Measurements from ENCODE around the gene SLC22A15. TPM values are rescaled to one million over a fixed set of nuclear protein-coding genes. Genes with fewer than 3 reads are reported as not detected.

Gene SLC22A15
- total RNA-seq, 1 donor from 2014 or later: 2.3 TPM

DNA sequence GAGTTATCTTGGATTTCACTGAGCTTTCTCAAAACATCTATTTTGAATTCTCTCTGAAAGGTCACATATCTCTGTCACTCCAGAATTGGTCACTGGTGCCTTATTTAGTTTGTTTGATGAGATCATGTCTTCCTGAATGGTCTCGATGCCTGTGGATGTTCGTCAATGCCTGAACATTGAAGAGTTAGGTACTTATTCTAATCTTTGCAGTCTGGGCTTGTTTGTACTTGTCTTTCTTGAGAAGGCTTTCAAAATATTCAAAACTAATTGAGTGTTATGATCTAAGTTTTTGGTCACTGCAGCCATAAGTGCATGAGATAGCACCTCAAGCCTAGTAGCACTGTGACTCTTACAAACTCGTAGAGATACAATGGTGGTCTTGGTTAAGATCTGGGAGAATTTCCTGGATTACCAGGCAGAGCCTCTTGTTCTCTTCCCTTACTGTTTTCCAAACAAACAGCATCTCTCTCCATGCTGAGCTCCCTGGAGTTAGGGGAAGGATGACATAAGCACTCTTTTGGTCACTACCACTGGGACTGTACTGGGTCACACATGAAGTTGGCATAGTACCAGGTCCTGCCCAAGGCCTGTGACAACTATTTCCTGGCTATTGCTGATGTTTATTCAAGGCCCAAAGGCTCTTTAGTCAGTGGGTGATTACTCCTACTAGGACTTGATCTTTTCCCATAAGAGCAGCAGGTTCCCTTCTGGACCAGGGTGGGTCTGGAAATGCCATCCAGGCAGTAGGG, 25.6 kb downstream of the SLC22A15 start:
- Mint-ChIP-seq H3K36me3 (ENCODE audit: low read depth) (peaks cover 41% of the 10 kb centered on the region), H3K4me1 (peaks cover 10% of the 10 kb centered on the region), H3K27me3 (ENCODE audit: low read depth) (no peaks in the 10 kb centered on the region), H3K27ac (ENCODE audit: unreplicated experiment) (no peak overlapping the region), H3K4me3 (no peak overlapping the region), H3K9me3 (peaks cover 17% of the 10 kb centered on the region)
- TF ChIP-seq, protein P1, sequence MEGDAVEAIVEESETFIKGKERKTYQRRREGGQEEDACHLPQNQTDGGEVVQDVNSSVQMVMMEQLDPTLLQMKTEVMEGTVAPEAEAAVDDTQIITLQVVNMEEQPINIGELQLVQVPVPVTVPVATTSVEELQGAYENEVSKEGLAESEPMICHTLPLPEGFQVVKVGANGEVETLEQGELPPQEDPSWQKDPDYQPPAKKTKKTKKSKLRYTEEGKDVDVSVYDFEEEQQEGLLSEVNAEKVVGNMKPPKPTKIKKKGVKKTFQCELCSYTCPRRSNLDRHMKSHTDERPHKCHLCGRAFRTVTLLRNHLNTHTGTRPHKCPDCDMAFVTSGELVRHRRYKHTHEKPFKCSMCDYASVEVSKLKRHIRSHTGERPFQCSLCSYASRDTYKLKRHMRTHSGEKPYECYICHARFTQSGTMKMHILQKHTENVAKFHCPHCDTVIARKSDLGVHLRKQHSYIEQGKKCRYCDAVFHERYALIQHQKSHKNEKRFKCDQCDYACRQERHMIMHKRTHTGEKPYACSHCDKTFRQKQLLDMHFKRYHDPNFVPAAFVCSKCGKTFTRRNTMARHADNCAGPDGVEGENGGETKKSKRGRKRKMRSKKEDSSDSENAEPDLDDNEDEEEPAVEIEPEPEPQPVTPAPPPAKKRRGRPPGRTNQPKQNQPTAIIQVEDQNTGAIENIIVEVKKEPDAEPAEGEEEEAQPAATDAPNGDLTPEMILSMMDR (conservative IDR thresholded peaks at IDR 0.05): no peak
- no peak for DNase-seq (ENCODE audit: low read depth, low spot score)

DNA sequence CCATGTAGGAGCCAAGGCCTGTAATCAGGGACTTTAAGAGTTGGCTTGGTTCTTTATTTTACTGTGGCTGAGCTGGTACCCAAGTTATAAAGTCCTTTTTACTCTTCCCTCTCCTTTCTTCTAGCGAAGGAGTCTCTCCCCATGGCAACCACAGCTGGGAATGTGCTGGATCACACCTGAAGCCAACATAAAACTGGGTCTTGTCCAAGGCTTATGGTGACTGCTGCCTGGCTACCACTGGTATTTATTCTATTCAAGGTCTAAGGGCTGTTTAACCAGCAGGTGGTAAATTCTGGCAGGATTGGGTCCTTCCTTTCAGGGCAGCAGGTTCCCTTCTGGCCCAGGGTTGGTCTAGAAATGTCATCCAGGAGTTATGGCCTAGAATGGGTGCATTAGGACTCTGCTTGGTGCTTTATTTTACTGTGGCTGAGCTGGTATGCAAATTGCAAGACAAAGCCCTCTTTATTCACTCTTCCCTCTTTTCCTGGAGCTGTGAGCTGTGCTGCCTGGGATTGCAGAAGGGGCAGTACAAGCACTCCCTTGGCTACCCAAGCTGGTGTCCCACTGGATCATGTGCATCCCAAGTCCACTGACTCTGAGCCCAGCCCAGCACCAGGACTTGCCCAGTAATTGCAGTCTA, 26.6 kb downstream of the SLC22A15 start:
- Mint-ChIP-seq H3K36me3 (ENCODE audit: low read depth) (peaks cover 33% of the 10 kb centered on the region), H3K4me3 (no peak overlapping the region), H3K4me1 (peaks cover 14% of the 10 kb centered on the region), H3K27me3 (ENCODE audit: low read depth) (no peaks in the 10 kb centered on the region), H3K27ac (ENCODE audit: unreplicated experiment) (no peak overlapping the region), H3K9me3 (peaks cover 13% of the 10 kb centered on the region)
- no peak for DNase-seq (ENCODE audit: low read depth, low spot score)
- TF ChIP-seq, protein P1 (conservative IDR thresholded peaks at IDR 0.05): no peak

DNA sequence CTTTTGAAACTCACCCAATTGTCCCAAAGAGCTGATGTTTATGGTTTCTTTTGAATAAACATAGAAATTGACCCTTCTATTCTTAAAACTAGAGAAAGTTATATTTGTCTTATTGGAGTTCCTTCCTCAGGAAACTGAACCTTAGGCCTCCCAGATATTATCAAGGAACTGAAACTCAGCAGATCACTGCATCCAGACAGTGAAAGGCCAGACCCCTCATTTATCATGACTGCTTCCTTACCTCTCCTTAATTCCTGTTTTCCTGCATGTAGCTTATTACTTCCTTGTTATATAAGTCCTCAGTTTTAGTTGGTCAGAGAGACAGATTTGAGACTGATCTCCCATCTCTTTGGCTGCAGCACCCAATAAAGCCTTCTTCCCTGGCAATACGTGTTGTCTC, 27.5 kb downstream of the SLC22A15 start:
- Mint-ChIP-seq H3K27ac (ENCODE audit: unreplicated experiment) (no peak overlapping the region), H3K4me3 (no peak overlapping the region), H3K9me3 (peaks cover 6% of the 10 kb centered on the region), H3K36me3 (ENCODE audit: low read depth) (peaks cover 24% of the 10 kb centered on the region), H3K4me1 (peaks cover 23% of the 10 kb centered on the region), H3K27me3 (ENCODE audit: low read depth) (no peaks in the 10 kb centered on the region)
- TF ChIP-seq, protein P1 (conservative IDR thresholded peaks at IDR 0.05): no peak
- no peak for DNase-seq (ENCODE audit: low read depth, low spot score)

DNA sequence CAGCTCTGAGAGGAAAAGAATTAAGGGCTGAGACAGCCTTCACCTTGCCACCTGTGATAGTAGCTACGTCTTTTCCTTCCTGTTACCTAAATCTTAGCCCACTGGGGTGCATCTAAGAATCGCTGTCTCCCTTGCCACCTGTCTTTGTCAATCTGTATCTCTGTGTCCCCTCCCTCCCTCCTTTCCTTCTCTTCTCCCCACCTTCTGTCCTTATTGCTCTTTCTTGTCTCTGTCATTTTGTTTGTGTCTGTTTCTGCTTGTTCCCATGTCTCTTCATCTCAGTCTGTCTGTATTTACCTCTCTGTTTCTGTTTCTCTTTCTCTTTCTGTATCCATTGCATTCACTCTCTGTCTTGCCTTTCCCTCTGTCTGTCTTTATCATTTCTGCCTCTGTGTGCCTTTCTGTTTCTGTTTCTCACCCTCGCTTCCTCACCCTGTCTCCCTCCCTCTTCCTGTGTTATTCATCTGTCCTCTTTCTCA, 30.2 kb downstream of the SLC22A15 start:
- H3K9me3 Mint-ChIP-seq: peaks cover 2% of the 10 kb centered on the region
- TF ChIP-seq, protein P1 (conservative IDR thresholded peaks at IDR 0.05): no peak
- DNase-seq (ENCODE audit: low read depth, low spot score): no peak
- H3K27me3 Mint-ChIP-seq (ENCODE audit: low read depth): no peaks in the 10 kb centered on the region
- no peak overlapping the region for H3K4me3 Mint-ChIP-seq
- H3K36me3 Mint-ChIP-seq (ENCODE audit: low read depth): peaks cover 10% of the 10 kb centered on the region
- H3K27ac Mint-ChIP-seq (ENCODE audit: unreplicated experiment): no peak overlapping the region
- peaks cover 33% of the 10 kb centered on the region for H3K4me1 Mint-ChIP-seq

DNA sequence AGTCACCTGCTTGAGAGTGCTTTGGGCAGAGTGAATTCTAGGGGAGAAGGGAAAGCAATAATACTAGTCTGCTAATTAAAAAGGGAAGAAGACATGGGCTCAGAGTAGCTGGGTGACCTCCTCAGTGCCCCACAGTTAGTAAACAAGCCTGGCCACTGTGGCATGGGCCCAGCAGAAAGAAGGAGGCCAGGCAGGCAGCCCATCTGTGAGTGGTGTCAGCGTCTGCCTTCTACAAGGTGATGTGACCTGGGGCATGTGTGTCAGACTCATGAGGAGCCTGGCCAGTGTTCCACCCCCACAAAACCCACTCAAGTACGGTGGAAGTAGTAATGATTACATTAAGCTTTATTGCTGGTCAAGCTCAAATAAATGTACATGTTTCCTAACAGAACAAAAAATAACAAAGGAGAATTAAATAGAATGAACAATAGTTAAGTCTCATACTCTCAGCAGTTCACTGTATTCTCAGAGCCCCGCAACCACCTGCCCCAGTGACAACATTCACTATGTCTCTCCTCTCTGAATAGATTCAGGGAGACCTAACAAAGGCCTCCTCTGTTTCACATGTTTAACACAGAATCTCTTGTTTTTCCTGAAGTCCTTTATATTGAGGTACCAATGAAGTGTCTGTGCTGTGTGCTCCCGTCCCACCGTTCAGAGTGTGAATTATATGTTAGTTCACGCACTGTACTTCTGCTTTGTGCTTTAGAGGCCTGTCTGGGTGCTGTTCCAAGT, 32.5 kb downstream of the SLC22A15 start:
- peaks cover 2% of the 10 kb centered on the region for H3K36me3 Mint-ChIP-seq (ENCODE audit: low read depth)
- peak overlapping the region; percentile 35 for H3K27ac Mint-ChIP-seq (ENCODE audit: unreplicated experiment)
- peak overlapping the region; percentile 7 for H3K4me3 Mint-ChIP-seq
- TF ChIP-seq, protein P1 (conservative IDR thresholded peaks at IDR 0.05): no peak
- peaks cover 2% of the 10 kb centered on the region for H3K9me3 Mint-ChIP-seq
- peaks cover 28% of the 10 kb centered on the region for H3K4me1 Mint-ChIP-seq
- DNase-seq (ENCODE audit: low read depth, low spot score): no peak
- H3K27me3 Mint-ChIP-seq (ENCODE audit: low read depth): no peaks in the 10 kb centered on the region

Measured in neural crest cell (in vitro differentiated cells).